GM19043 (cell line): Measurements from ENCODE around the gene VCAN.
A peak's percentile ranks its signal among the peaks of the same experiment; 100 is the strongest.

Experiments used
- ATAC-seq: cut with Tn5 transposase; IDR thresholded peaks from one replicate; pipeline ENCODE4 v1.9.1; 2021; ENCODE audit warnings: low read depth; ENCODE audit not compliant: unreplicated experiment

Gene VCAN

DNA sequence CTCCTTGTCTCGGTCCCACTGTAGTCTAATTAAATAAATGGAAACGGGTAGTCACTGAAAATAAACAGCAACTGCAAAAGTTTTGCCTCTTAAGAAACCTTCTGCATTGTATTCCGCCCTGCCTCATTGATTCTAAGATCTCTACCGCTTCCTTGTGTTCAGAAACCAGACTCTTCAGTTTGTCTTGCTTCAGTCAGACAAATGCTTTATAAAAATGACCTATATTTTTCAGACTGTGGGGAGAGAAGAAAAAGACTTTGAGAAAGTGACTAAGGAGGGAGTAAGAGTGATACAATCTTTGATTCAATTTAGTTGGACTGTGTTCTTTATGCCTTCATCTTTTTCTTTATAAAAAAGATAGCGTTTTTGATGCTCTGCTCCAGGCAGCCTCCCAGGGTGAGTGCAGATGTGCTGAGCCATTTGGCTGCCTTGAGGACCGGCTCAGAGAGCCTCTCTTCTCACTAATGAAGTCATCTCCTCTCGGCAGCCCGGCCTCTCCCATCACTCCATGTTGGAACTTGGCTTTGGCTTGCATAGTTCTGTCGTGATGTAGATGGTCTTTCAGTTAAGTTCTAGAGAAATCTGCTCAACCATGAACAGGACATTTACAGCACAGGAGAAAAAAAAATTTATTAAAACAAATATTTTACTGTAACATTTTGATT lies 4.0 kb upstream of the VCAN start:
- no peak for ATAC-seq

- no peak for ATAC-seq
Observed at GRCh38 chr5:83469075-83469474, 2.5 kb upstream of the VCAN start.

- ATAC-seq, result no peak
Observed at GRCh38 chr5:83470526-83471404, 779 bp upstream of the VCAN start.

DNA sequence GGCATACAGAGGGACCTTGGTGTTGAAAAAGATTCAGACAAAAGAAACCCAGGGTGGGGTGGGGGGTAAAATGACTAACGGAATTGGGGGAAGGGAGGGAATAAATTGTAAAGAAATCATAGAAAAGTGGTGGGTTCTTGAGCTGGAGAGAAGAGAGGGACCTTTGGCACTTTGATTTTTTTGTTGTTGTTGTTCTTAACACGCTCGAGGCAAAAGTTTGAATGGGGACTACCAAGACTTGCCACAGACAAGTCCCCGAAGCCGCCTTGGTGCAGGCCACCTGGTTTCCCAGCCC lies 616 bp downstream of the VCAN start:
- ATAC-seq, result no peak

DNA sequence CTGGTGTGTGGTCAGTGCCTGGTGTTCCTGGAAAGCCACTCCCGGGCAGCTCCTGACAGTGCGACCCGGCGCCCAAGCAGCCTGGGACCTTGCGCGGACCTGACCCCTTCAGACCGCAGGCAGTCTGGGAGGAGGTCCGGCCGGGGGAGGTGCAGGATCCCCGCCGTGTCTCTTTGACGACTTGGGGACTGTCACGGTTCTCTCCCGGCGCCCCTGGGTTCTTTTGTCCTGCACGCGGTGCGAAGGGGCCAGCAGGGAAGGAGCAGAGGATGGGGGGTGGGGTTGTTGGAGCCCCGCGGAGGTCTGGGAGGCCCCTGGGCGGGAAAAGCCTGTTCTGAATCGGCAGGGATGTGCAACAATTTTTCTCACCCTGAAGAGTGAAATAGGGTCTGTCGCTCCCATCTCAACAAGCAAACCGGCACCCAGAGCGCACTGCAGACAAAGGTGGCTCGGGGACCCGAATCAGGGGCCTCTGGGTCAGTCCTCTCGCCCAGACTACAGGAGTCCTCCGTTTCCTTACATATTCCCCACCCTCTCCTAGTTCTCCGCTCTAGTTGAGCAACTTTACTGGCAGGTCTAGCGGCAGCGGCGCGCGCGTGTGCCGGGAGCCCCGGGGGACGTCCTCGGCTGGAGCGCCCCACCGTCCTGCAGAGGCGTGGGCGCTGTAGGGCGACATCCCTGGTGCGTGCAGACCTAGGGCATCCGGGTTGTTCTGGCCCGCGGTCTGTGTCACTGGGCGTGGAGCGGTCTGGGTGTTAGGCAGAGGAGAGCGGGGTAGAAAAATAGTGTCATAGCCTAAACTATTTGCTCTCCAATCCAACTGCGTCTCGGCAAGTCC lies 1.2 kb downstream of the VCAN start:
- ATAC-seq, result peak; percentile 33

DNA sequence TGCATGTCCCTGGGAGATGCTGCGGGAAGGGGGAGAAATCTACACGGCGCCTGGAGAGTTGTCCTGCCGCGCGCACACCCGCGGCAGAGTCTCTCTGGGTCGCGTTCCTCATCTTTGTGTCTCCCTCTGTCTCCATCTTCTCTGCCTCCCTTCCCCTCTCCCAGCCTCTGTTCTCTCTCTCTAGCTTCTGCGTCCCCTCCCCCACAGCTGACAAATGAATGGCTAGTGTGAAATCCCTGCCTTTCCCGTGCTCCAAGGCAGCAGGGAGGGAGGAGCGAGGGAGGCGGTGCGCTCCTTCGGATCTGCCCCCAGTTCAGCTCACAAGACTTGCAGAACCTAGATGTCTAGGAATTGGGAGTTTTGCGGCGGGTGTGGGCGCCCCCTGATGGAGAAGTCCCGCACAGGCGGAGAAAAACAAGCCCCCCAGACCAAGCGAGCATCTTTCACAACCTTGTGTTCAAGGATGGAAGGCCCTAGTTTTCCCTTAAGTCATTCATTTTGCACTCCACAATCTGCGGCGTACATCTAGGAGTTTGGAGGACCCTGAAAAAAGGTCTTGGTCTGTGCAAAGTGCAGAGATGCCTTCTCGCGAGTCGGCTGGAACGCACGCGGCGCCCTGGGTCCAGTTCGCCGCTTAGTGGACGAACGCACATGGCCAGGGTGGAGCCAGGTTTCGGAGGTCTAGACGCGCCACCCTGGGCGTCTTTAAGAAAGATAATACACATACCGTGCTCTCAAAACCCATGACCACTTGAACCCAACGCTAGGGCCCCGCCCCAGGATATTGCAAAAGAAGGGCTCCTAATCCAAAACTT lies 2.0 kb downstream of the VCAN start:
- ATAC-seq, result peak; percentile 44

DNA sequence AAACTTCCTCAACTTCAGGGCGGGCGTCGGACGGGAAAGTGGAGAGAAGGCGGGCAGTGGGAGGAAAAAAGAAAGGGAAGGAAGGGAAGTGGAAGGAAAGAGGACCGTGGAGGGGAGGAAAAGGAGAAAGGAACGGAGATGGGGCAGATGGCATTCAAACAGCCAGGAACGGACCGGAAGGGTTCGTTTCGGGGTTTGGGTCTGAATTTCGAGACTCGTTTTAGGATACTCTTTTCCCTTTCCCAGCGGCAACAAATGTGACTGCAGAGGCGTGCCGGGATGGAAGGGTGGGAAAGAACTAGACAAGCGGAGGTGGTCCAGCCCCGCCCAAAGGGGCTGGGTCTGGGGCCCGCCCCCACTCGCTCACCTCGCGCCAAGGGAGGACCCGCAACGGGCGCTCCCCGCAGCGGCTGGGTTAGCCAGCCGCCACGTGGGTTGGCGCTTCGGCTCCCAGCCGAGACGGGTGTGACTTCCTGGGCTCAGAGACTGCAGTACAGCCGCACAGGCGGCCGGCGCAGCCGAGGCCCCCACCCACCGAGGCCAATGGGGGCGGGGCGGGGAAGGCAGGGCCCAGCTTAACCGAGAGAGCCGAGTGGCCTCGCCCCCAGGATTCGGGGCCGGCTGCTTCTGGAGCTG lies 2.7 kb downstream of the VCAN start:
- ATAC-seq, result peak; percentile 43

DNA sequence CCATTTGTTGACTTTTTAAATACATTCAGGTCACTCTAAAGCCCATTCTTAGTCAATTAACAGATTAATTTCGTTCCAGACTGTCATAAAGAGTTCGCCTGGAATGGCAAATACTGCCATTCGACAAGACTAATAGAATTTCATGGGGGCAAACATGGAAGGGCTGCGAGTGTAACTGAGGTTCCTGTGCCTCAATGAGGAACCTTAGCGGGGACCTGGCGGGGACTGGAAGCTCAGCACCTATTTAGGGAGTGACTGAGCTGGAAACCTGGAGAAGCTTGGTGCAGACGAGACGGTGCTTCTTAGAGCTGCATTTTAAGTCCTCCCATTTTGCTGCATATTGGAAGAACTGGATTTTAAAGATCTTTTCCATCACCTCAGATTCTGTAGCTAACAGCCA lies 3.4 kb downstream of the VCAN start:
- ATAC-seq, result no peak

DNA sequence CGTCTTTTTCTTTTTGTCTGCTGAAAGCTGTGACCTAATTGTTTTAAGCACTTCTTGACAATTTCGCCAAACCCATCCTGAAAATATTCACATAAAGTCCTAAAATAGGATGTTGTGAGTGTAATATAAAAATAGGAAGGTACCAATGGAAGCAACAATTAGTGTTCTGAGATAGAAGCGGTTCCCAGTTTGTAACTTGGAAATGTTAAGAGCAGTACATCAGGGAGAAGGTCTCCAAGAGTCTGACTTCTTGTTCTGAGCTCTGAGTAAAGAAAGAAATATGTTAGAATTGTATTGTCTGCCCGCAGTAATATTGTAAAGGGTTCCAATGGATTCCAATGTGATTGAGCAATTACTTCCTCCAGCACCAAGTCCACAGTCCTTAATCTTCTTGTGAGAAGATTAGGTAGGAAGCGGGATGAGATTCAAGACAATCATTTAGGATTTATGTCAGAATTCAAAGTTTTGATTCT lies 3.9 kb downstream of the VCAN start:
- no peak for ATAC-seq

DNA sequence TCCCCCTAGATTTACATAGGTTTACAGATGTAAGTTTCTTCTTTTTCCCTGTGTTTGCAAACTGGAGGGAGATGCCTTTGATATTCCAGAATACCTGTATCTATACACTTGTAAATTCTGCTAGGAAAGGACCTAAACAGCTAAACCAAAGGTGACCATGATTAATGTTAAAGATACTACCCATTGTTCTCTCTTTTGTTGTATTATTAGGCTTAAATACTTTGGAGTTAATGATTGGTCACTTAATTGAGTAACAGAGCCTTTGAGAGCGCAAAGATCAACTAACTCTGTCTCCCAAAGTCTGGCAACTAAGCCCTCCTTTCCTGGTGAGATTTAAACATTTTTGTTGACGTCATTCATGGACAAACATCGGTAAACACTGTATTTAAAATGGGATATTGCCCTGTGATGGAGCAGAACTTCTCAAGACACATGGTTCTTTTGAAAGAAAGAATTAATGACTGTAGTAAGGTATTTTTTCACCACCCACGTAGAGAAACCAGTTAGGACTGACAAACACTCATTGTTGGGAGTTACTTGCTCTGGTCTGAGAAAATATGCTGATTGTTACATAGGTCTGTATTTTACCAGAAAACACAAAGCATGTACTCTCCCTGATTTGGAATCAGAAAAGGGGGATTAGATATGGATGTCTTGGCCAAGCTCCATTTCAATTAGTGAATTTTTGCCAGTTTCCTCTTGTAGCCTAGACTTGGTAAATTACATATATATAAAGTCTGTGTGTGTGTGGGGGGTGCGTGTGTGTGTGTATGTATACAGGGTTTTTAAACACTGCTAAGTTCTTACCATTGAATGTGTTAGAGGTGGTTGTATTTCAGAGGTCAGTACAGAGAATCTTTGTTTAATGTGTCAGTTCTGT lies 4.6 kb downstream of the VCAN start:
- no peak for ATAC-seq

GRCh38 chr5:83482961-83483360 lies 11.4 kb downstream of the VCAN start:
- ATAC-seq, result no peak

DNA sequence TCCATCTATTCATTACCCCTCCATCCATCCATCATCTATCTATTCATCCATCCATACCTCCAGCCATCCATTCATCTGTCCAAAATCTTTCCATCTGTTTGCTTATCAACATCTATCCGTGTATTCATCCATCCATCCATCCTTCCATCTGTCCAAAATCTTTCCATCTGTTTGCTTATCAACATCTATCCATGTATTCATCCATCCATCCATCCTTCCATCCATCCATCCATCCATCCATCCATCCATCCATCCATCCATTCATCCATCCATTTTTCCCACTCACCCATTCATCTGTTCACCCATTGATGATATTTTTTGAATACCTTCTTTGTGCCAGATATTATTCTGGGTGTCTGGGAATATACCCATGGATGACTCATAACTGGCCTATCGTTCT lies 12.8 kb downstream of the VCAN start:
- ATAC-seq, result no peak

- ATAC-seq, result no peak
Observed at GRCh38 chr5:83485842-83486241, 14.3 kb downstream of the VCAN start.

DNA sequence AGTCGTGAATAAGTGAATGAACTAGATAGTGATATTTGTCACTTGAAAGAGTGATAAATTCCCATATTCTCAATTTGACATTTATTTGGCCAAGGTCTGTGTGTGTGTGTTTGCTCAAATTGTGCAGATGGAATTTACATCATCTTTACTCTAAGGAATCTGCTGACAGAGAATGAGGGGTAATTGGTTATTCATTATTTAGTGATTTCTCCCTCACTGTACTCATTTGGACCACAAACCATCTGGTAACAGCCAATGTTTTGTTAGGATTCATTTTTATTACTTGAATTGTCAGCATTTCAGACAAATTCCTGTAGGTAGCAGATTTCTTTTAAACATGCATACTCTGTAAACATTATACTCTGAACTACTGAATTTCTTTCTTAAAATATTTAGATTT lies 15.6 kb downstream of the VCAN start:
- no peak for ATAC-seq

- ATAC-seq, result no peak
Observed at GRCh38 chr5:83488271-83488670, 16.7 kb downstream of the VCAN start.

GRCh38 chr5:83488821-83489220 lies 17.3 kb downstream of the VCAN start:
- no peak for ATAC-seq

DNA sequence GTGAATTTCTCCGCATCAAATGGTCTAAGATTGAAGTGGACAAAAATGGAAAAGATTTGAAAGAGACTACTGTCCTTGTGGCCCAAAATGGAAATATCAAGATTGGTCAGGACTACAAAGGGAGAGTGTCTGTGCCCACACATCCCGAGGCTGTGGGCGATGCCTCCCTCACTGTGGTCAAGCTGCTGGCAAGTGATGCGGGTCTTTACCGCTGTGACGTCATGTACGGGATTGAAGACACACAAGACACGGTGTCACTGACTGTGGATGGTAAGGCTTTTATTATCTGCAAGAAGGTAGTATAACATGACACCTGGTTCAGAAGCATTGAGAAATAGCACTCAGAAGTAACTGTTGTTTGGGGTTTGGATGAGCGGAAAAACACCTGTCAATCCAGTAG lies 18.7 kb downstream of the VCAN start:
- ATAC-seq, result no peak

DNA sequence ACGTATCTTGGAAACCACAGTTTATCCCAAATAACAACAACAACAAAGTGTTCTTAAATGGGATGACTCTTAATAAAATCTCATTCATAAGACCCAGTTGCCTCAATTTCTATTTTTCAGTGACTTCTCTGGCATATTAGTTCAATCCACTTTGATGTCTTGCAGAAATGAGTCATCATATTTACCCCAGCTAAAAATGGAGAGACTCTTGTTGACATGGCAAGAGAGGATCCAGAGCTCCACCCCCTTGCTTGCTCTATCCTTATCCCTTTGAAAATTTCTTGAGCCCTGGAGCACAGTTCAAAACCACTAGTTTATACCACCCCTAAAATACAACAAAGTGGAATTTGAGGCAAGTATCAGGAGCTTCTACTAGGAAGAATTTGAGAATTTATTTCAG lies 20.8 kb downstream of the VCAN start:
- no peak for ATAC-seq

DNA sequence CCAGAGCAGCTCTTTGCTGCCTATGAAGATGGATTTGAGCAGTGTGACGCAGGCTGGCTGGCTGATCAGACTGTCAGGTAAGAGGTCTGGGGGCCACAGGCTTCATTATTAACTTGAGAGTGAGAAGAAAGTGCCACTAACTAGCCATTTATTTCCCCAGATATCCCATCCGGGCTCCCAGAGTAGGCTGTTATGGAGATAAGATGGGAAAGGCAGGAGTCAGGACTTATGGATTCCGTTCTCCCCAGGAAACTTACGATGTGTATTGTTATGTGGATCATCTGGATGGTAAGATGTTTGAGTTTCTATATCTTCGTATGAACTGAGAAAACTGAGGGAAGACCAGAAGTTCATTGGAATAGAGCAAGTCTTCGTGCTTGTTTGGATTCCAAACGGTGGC lies 22.1 kb downstream of the VCAN start:
- no peak for ATAC-seq
